Measurements from ENCODE around the gene TTC12. TPM values are rescaled to one million over a fixed set of nuclear protein-coding genes. Genes with fewer than 3 reads are reported as not detected.

Gene TTC12
- total and polyA plus RNA-seq, 2 of the 8 experiments (the other 6 are each of a cell fraction or from before 2014, with no cell fraction given), result 4.7 to 9.0 TPM

DNA sequence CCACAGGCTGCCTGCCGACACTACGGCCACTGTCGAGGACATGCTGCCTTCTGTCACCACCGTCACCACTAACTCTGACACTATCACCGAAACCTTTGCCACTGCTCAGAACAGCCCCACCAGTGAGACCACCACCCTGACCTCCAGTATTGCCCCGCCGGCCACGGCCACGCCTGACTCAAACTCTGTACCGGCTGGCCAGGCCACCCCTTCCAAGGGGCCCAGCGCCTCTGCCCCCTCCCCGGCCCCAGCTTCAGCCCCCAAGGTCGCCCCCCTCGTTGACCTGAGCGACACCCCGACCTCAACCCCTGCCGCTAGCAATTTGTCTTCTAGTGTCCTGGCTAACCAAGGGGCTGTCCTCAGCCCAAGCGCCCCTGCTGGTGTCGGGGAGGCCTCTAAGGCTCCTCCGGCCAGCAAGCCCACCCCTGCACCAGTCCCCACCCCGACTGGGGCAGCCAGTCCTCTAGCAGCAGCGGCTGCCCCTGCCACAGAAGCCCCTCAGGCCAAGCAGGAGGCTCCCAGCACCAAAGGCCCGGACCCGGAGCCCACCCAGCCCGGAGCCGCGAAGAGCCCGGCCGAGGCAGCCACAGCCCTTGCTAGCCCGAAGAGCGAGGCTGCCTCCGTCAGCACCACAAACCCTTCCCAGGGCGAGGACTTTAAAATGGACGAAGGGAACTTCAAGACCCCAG is 41.3 kb upstream of the TTC12 start (continued):
- TF ChIP-seq CHD1 (IDR thresholded peaks at IDR 0.05; ENCODE audit: low read depth, low read length) (no peak), MAFK (IDR thresholded peaks at IDR 0.05; ENCODE audit: low read depth, low read length) (no peak), CHD2 (IDR thresholded peaks at IDR 0.05; ENCODE audit: low read length) (no peak), CTBP2 (IDR thresholded peaks at IDR 0.05; ENCODE audit: borderline replicate concordance, insufficient read depth, insufficient read length, low read length) (no peak), YY1 (IDR thresholded peaks at IDR 0.05; ENCODE audit: low read depth, low read length) (no peak), TAF7 (optimal IDR thresholded peaks at IDR 0.05; ENCODE audit: borderline replicate concordance, low read depth, low read length) (no peak), TEAD4 (IDR thresholded peaks at IDR 0.05; ENCODE audit: low read depth, low read length) (no peak), SIN3A (conservative IDR thresholded peaks at IDR 0.05 in 1 of 2, IDR thresholded peaks at IDR 0.05 in 1 of 2; ENCODE audit: low read depth in 1 of 2, low read length in 2 of 2) (no peak)
- TF ChIP-seq, protein P1, sequence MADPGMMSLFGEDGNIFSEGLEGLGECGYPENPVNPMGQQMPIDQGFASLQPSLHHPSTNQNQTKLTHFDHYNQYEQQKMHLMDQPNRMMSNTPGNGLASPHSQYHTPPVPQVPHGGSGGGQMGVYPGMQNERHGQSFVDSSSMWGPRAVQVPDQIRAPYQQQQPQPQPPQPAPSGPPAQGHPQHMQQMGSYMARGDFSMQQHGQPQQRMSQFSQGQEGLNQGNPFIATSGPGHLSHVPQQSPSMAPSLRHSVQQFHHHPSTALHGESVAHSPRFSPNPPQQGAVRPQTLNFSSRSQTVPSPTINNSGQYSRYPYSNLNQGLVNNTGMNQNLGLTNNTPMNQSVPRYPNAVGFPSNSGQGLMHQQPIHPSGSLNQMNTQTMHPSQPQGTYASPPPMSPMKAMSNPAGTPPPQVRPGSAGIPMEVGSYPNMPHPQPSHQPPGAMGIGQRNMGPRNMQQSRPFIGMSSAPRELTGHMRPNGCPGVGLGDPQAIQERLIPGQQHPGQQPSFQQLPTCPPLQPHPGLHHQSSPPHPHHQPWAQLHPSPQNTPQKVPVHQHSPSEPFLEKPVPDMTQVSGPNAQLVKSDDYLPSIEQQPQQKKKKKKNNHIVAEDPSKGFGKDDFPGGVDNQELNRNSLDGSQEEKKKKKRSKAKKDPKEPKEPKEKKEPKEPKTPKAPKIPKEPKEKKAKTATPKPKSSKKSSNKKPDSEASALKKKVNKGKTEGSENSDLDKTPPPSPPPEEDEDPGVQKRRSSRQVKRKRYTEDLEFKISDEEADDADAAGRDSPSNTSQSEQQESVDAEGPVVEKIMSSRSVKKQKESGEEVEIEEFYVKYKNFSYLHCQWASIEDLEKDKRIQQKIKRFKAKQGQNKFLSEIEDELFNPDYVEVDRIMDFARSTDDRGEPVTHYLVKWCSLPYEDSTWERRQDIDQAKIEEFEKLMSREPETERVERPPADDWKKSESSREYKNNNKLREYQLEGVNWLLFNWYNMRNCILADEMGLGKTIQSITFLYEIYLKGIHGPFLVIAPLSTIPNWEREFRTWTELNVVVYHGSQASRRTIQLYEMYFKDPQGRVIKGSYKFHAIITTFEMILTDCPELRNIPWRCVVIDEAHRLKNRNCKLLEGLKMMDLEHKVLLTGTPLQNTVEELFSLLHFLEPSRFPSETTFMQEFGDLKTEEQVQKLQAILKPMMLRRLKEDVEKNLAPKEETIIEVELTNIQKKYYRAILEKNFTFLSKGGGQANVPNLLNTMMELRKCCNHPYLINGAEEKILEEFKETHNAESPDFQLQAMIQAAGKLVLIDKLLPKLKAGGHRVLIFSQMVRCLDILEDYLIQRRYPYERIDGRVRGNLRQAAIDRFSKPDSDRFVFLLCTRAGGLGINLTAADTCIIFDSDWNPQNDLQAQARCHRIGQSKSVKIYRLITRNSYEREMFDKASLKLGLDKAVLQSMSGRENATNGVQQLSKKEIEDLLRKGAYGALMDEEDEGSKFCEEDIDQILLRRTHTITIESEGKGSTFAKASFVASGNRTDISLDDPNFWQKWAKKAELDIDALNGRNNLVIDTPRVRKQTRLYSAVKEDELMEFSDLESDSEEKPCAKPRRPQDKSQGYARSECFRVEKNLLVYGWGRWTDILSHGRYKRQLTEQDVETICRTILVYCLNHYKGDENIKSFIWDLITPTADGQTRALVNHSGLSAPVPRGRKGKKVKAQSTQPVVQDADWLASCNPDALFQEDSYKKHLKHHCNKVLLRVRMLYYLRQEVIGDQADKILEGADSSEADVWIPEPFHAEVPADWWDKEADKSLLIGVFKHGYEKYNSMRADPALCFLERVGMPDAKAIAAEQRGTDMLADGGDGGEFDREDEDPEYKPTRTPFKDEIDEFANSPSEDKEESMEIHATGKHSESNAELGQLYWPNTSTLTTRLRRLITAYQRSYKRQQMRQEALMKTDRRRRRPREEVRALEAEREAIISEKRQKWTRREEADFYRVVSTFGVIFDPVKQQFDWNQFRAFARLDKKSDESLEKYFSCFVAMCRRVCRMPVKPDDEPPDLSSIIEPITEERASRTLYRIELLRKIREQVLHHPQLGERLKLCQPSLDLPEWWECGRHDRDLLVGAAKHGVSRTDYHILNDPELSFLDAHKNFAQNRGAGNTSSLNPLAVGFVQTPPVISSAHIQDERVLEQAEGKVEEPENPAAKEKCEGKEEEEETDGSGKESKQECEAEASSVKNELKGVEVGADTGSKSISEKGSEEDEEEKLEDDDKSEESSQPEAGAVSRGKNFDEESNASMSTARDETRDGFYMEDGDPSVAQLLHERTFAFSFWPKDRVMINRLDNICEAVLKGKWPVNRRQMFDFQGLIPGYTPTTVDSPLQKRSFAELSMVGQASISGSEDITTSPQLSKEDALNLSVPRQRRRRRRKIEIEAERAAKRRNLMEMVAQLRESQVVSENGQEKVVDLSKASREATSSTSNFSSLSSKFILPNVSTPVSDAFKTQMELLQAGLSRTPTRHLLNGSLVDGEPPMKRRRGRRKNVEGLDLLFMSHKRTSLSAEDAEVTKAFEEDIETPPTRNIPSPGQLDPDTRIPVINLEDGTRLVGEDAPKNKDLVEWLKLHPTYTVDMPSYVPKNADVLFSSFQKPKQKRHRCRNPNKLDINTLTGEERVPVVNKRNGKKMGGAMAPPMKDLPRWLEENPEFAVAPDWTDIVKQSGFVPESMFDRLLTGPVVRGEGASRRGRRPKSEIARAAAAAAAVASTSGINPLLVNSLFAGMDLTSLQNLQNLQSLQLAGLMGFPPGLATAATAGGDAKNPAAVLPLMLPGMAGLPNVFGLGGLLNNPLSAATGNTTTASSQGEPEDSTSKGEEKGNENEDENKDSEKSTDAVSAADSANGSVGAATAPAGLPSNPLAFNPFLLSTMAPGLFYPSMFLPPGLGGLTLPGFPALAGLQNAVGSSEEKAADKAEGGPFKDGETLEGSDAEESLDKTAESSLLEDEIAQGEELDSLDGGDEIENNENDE (IDR thresholded peaks at IDR 0.05; ENCODE audit: insufficient replicate concordance, low read length), result no peak
